GM12874 (cell line): ENCODE measurements around the gene ADAMTS16.

ENCODE experiments used
- TF ChIP-seq, protein P1 (sequence below): IDR thresholded peaks from 2 replicates; pipeline ENCODE4 v1.5.1; 2011; ENCODE audit warnings: low read depth, mild to moderate bottlenecking, control low read depth, low read length, moderate library complexity; ENCODE audit not compliant: insufficient read depth

Gene ADAMTS16

DNA sequence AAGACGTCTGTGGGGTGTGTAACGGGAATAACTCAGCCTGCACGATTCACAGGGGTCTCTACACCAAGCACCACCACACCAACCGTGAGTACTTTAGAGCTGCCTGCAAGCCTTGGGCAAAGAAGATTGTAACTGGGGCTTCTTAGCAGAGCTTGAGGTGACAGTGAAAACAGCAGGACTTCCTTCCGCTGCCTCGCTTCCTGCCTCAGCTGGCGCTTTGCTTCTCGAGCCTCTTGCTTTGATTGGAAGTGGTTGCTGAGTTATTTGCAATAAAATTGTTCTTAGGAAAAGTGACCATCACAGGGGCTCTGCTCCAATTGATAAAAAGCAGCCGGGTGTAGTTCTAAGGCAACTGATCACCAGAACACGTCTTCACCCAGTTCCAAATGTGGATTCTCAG lies 99.1 kb downstream of the ADAMTS16 start:
- TF ChIP-seq, protein P1, sequence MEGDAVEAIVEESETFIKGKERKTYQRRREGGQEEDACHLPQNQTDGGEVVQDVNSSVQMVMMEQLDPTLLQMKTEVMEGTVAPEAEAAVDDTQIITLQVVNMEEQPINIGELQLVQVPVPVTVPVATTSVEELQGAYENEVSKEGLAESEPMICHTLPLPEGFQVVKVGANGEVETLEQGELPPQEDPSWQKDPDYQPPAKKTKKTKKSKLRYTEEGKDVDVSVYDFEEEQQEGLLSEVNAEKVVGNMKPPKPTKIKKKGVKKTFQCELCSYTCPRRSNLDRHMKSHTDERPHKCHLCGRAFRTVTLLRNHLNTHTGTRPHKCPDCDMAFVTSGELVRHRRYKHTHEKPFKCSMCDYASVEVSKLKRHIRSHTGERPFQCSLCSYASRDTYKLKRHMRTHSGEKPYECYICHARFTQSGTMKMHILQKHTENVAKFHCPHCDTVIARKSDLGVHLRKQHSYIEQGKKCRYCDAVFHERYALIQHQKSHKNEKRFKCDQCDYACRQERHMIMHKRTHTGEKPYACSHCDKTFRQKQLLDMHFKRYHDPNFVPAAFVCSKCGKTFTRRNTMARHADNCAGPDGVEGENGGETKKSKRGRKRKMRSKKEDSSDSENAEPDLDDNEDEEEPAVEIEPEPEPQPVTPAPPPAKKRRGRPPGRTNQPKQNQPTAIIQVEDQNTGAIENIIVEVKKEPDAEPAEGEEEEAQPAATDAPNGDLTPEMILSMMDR, result no peak

DNA sequence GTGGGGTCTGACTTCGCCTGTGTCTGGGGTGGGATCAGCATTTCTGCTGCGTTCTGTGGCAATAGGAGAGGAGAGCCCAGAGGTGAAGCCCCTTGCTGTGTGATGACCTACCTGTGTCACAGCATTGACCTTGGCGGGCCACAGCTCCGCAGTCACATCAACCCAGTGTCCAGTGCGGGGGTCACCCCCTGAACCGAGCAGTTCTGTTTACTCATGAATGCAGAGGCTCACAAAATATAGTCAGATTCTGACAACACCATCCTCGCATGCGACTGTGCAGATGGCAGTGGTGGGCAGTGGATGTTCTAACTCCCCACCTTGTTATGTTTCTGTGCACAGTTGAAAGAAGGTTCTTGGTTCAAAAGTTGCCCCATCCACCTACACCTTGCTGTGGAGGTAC lies 100.1 kb downstream of the ADAMTS16 start:
- TF ChIP-seq, protein P1, result no peak

DNA sequence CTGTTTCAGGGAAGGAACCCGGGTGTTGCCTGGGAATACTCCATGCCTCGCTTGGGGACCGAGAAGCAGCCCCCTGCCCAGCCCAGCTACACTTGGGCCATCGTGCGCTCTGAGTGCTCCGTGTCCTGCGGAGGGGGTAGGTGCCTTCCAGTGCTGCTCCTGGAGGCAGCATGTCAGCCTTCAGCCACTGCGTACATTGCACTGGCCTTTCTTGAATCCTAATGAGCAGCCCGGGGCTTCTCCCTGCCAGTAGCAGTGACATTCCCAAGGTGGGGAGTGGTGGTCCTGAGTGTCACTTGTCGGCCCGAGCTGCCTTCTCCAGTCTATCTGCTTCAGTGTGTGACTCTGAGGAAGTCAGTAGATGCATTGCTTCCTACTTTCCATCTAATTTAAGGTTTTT lies 101.9 kb downstream of the ADAMTS16 start:
- TF ChIP-seq, protein P1, result no peak

DNA sequence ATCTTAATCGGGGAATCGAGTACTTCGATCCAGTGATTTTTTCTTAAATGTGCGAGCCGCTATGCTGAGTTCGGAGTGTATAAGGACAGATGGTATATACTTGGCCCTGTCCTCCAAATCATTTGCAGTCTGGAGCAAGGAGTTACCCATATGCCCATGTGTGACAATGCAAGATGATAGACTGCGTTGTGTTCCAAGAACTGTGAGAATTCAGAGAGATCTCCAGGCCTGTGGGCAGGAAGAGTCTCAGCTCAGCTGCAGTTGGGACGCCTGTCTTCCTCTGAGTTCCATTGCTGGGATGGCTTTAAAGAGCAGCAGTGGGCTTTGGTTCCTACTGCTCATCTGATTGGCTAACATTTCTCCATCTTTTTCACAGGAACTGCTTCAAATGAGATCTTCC lies 106.6 kb downstream of the ADAMTS16 start:
- TF ChIP-seq, protein P1, result no peak

DNA sequence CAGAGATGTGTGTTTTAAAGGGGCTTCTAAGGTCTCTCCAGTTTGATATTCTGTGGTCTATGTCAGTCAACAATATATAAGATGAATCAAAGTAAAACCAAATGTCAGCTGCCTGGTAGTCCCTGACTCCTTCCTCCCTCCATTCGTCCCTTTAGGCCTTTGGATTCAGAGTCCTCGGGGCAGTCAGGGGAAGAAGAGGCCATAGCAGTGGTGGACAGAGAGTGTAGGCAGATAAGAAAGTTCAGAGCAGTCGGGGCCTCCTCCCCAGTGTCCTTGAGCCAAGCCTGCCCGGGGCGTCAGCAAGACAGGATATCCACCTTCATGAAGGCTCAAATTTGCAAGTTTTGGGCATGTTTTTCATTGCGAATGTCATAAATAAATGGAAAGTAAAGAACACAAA lies 110.6 kb downstream of the ADAMTS16 start:
- TF ChIP-seq, protein P1, result no peak

DNA sequence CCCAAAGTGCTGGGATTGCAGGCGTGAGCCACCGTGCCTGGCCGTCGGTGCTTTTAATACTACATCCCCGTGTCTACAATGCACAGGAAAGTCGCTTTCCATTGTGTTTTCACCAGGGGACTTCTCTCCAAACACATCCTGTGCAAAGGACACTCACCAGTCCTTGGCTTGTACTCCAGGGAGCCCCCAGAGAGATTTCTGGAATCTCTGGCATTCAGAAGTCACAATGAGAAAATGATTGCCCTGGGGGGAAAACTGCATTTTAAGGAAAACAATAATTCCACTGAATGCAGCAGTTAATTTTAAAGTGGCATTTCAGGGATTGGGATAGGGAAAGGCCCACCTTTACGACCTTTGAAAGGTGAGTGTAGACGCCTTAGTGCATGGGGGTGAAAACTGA lies 112.0 kb downstream of the ADAMTS16 start:
- TF ChIP-seq, protein P1, result no peak

DNA sequence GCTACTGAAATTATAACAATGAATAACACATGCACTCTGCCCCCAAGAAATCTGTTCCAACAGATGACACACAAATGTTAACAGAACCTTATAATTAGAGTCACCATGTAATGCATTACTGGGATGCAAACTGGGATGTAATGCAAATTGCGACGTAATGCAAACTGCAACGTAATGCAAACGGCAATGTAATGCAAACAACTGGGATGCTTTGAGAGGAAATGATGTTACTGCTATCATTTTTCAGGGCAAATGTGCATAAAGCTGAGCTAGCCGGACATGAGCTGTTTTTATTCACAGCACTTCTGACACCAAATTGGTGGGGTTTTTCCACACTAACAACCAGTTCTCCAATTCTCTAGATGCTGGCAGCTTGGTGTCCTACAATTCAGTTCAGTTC lies 117.2 kb downstream of the ADAMTS16 start:
- TF ChIP-seq, protein P1, result no peak

DNA sequence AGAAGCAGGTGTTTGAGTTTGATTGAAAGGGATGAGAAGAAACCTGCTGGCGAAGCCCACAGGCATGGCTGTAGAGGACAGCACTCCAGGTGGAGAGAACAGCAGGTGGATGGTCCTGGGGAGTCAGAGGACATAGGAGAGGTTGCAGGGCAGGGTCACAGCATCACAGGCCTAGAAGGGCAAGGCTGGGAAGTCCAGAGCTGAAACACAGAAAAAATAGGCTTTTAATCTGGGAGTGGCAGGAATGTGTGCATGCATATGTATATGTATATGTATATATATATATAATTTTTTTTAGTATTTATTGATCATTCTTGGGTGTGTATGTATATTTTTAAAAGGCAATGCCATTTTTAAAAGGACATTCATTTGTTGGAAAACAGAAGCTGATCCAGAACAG lies 118.4 kb downstream of the ADAMTS16 start:
- TF ChIP-seq, protein P1, result no peak
